GM13976 (cell line): ENCODE measurements around the gene NKD1.

Experiments used
- DNase-seq: peaks from one replicate; pipeline ENCODE4 v3.0.0; 2012; ENCODE audit warnings: low spot score
- in situ Hi-C: fragments of 300-500 bp; cut with MboI; formaldehyde crosslinking; loops from one replicate; pipeline ENCODE4 v1.12.0; 2022; ENCODE audit warnings: low sequenced_read_pairs, mixed read lengths, inconsistent platforms; ENCODE audit not compliant: unreplicated experiment
- TF ChIP-seq, protein P1 (sequence below): IDR thresholded peaks from 2 replicates; pipeline ENCODE4 v1.5.1; 2012; ENCODE audit warnings: borderline replicate concordance, mild to moderate bottlenecking; ENCODE audit not compliant: insufficient read depth; ENCODE audit errors: extremely low read depth, missing control alignments, control extremely low read depth

The NKD1 gene

DNA sequence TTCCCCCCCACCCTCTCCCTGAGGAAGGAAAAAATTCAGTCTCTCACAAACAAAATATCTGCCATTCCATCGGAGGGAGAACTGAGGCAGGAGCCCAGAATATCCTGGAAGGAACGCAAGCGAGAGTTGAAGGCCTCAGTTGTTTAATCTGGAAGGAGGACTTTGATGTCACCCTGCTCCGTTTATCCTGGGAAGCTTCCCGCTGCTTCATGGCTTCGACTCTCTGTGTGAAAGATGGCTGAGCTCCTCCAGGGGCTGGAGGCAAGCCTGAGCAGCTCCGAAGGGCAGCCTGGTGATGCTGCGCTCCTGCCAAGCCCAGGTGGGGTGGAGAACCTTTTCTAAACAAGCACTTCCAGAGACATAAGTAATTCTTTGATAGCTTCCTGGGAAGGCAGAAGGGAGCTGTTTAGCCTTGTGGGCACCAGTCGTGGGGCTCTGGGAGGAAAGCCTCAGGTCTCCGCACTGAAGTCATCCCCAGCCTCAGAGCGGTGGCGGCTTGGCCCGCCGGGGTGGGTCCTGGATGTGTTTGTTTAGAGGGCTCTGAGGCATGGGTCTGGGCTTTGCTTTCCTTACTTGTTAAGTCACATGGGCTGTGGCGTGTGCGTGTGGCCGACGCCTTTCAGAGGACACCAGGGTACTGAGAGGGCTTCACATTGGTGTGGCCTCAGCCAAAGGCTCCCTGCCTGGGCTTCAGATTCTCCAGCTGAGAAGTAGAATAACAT lies 7.9 kb downstream of the NKD1 start:
- in situ Hi-C loops: no loop called here
- no peak for DNase-seq
- TF ChIP-seq, protein P1, sequence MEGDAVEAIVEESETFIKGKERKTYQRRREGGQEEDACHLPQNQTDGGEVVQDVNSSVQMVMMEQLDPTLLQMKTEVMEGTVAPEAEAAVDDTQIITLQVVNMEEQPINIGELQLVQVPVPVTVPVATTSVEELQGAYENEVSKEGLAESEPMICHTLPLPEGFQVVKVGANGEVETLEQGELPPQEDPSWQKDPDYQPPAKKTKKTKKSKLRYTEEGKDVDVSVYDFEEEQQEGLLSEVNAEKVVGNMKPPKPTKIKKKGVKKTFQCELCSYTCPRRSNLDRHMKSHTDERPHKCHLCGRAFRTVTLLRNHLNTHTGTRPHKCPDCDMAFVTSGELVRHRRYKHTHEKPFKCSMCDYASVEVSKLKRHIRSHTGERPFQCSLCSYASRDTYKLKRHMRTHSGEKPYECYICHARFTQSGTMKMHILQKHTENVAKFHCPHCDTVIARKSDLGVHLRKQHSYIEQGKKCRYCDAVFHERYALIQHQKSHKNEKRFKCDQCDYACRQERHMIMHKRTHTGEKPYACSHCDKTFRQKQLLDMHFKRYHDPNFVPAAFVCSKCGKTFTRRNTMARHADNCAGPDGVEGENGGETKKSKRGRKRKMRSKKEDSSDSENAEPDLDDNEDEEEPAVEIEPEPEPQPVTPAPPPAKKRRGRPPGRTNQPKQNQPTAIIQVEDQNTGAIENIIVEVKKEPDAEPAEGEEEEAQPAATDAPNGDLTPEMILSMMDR: no peak

DNA sequence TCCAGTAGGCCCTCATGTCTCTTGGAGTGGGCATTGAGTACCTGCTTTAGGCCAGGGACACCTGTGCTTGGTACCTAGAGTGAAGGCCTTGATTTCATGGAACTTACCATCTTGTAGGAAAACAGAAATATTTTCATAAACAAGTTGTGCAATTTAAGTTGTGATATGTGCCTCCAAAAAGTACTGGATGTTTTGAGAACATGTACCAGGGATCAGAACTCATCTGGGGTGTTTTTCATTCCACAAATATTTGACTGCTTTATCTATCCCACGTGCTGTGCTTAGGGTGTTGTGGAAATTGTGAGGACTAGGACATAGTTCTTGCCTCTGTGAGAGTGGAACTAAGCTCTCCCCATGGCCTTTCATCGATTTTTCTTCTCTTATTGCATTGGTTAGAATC lies 8.8 kb downstream of the NKD1 start:
- in situ Hi-C loops: no loop called here
- no peak for DNase-seq

DNA sequence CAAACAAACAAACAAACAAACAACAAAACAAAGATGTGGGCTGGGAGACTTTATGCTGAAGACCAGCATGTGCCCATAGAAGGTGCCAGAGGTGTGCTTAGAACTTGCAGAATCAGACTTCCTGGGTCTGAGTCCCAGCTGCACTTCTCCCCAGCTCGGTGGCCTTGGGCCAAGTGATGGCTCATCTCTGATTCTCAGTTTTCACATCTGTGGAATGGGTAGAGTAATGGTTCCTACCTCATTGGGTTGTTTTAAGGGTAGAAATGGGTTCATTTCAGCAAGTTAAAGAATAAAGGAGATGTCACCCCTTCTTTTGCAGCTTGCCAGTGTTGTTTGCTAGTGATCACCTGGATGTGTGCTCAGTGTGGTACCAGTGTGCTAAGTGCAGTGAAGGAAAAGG lies 10.7 kb downstream of the NKD1 start:
- no peak for DNase-seq
- in situ Hi-C loops: no loop called here
- TF ChIP-seq, protein P1: no peak

More for the DNA sequence above, 8.8 kb downstream of the NKD1 start:
- TF ChIP-seq, protein P1: no peak

DNA sequence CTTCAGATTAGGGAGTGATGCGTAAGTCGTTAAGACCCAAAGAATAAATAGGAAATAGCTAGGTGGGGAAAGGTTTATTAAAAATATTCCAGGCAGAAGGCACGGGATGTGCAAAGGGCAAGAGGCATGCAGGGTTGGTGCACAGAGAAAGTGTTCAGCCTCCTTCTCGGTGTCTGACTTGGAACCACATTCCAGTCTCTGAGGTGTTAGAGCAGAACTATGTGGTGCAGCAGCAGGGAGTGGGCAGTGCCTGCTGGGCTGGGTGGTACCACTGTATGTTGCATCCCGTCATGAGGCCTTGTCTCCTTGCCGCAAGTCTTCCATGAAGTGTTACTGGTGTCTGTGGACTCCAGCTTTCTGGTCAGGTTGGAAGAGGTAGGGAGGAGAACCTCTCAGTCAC lies 11.1 kb downstream of the NKD1 start:
- in situ Hi-C loops: no loop called here

DNA sequence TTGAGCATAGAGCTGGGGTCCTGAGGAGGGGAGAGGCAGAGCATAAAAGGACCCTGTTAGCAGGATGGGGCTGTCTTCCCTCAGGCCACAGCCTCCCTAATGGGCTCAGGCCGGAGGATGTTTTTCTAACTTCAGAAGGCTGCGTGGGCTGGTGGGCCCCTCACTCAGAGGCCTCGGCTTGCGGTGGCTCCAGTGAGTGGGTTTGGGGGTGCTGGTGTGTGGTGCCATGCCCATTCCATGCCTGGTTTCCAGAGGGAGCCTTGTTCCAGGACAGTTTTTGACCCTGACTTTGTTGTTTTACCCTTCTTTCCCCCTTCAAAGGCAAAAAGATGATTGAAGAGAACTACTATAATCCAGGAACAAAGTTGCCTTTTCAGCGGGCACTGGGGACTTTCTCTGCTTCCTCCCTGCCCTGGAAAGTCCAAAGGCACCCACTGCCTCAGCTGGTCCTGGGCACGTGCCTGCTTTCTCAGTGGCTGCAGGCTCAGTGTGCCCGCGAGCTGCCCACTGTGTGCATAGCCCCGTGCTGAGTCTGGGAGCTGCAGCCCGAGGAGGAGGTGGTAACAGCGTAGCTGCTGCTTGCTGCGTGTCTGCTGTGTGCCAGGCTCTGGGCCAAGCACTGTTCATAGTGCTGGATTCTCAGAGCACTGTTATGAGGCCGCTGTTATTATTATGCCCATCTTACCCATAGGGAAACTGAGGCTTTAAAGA lies 11.8 kb downstream of the NKD1 start:
- DNase-seq: no peak
- TF ChIP-seq, protein P1: no peak
- in situ Hi-C loops: no loop called here

More for the DNA sequence above, 11.1 kb downstream of the NKD1 start:
- no peak for DNase-seq
- TF ChIP-seq, protein P1: no peak

DNA sequence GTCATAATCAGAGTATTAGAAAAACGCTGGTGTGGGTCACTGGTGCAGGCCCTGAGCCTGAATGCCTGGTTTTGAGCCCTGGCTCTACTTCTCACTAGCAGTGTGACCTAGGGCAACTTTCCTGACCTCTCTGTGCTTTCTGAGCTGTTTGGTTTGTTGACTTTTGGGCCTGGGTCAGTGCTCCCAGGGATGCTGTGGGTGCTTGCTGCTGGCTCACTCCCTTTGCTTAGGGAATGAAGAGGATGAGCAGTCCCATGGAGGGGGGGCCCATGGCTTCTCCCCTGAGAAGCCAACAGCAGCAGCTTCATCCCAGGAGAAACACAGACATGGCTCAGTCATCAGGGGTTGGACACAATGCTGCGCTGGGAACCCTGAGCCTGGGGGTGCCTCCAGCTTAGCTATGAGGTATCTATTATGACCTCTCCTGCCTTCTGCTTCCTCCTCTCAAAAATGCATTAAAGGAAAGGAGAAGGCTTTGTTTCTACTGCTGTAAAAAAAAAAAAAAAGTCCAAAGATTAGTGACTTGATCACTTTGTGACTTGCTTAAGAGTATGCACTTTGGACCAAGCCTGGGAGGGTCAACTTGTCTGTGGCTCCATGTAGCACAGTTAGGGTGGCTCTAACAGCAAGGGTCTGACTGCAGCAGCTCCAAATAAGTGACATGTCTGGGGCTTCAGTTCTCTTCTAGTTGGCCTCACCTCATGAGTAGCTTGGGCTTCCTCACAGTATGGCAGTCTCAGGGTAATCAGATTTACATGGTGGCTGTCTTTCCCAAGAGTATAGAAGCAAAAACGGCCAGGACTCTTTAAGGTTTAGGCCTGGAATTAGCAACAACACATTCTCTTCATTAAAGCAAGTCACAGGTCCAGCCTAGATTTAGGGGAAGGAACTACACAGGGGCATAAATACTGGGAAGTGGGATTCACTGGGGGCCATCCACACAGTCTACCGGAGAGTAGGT lies 13.0 kb downstream of the NKD1 start:
- in situ Hi-C loops: no loop called here
- no peak for DNase-seq
- TF ChIP-seq, protein P1: no peak
